Measurements from ENCODE around the gene DGKD.

The DGKD gene

GRCh38 chr2:233353769-233354499 is at the start of gene DGKD:
Gene DGKD, plus strand, starts transcription at chr2:233354494. Its CDS starts 25 bp downstream, at chr2:233354519.
- TF ChIP-seq, protein P1, sequence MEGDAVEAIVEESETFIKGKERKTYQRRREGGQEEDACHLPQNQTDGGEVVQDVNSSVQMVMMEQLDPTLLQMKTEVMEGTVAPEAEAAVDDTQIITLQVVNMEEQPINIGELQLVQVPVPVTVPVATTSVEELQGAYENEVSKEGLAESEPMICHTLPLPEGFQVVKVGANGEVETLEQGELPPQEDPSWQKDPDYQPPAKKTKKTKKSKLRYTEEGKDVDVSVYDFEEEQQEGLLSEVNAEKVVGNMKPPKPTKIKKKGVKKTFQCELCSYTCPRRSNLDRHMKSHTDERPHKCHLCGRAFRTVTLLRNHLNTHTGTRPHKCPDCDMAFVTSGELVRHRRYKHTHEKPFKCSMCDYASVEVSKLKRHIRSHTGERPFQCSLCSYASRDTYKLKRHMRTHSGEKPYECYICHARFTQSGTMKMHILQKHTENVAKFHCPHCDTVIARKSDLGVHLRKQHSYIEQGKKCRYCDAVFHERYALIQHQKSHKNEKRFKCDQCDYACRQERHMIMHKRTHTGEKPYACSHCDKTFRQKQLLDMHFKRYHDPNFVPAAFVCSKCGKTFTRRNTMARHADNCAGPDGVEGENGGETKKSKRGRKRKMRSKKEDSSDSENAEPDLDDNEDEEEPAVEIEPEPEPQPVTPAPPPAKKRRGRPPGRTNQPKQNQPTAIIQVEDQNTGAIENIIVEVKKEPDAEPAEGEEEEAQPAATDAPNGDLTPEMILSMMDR (IDR thresholded peaks at IDR 0.05) = peak; percentile 49

GRCh38 chr2:233307565-233307964 is 46.7 kb upstream of the DGKD start, which contains the start of gene SAG:
Gene SAG, plus strand, starts transcription at chr2:233307816. Its CDS starts 1,374 bp downstream, at chr2:233309190.
- TF ChIP-seq, protein P1 (IDR thresholded peaks at IDR 0.05) = no peak

- TF ChIP-seq, protein P1 (IDR thresholded peaks at IDR 0.05) = no peak
These were observed 42.9 kb upstream of the DGKD start for GRCh38 chr2:233311241-233311926.

GRCh38 chr2:233312874-233313273 is 41.4 kb upstream of the DGKD start:
- TF ChIP-seq, protein P1 (IDR thresholded peaks at IDR 0.05) = no peak

- TF ChIP-seq, protein P1 (IDR thresholded peaks at IDR 0.05) = no peak
These were observed 39.9 kb upstream of the DGKD start for GRCh38 chr2:233314180-233314925.

GRCh38 chr2:233317196-233317943 is 36.9 kb upstream of the DGKD start:
- TF ChIP-seq, protein P1 (IDR thresholded peaks at IDR 0.05) = no peak

- TF ChIP-seq, protein P1 (IDR thresholded peaks at IDR 0.05) = no peak
These were observed 35.0 kb upstream of the DGKD start for GRCh38 chr2:233319256-233319655.

Data from LNCAP (cell line).